Measurements from ENCODE around the gene MYEF2.

The MYEF2 gene

GRCh38 chr15:48097264-48097663 is 80.8 kb downstream of the MYEF2 start:
- H3K79me2 ChIP-seq (ENCODE audit: insufficient read depth, low read length) = no peaks in the 10 kb centered on the region

DNA sequence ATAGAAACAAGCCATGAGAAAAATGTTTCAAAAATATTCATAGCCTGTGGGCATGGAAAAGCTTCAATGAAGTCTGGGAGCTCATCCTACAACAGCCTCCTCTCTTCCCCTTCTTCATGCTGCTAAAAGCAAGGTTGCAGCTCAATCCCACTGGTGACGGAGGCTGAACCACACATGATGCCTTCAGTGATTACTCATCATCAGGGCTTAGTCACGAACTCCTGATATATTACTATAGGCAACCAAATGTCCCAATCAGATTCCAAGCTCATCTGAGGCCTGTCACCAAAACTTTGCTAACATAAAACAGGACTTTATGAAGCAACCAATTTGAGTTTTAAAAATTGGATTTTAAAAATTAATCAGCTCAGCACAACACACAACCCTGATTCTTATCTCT is 81.3 kb downstream of the MYEF2 start:
- Histone ChIP-seq H3F3A (ENCODE audit: low read depth) (no peaks in the 10 kb centered on the region), H3K9me3 (ENCODE audit: insufficient read depth, low read depth, low read length) (no peaks in the 10 kb centered on the region), H3K4me1 (ENCODE audit: insufficient read depth, low read length, poor library complexity, severe bottlenecking) (no peaks in the 10 kb centered on the region), H4K20me1 (ENCODE audit: insufficient read depth, low read length, poor library complexity, severe bottlenecking) (no peaks in the 10 kb centered on the region), H3K9me2 (replicated peaks; ENCODE audit: low read depth, low read length) (no peaks in the 10 kb centered on the region), H3K4me2 (ENCODE audit: low read depth, low read length, poor library complexity, severe bottlenecking) (no peak overlapping the region), H3K36me3 (ENCODE audit: insufficient read depth, low read length) (no peaks in the 10 kb centered on the region), H3K27me3 (ENCODE audit: insufficient read depth, low read length, poor library complexity, severe bottlenecking) (no peaks in the 10 kb centered on the region), H3K79me2 (ENCODE audit: insufficient read depth, low read length) (no peaks in the 10 kb centered on the region), H3K9ac (ENCODE audit: low read depth, low read length, poor library complexity, severe bottlenecking) (no peak overlapping the region), H2AFZ (ENCODE audit: low read length) (no peak overlapping the region), H3K4me3 (ENCODE audit: low read length, poor library complexity, severe bottlenecking) (no peak overlapping the region)
- TF ChIP-seq, protein P1, sequence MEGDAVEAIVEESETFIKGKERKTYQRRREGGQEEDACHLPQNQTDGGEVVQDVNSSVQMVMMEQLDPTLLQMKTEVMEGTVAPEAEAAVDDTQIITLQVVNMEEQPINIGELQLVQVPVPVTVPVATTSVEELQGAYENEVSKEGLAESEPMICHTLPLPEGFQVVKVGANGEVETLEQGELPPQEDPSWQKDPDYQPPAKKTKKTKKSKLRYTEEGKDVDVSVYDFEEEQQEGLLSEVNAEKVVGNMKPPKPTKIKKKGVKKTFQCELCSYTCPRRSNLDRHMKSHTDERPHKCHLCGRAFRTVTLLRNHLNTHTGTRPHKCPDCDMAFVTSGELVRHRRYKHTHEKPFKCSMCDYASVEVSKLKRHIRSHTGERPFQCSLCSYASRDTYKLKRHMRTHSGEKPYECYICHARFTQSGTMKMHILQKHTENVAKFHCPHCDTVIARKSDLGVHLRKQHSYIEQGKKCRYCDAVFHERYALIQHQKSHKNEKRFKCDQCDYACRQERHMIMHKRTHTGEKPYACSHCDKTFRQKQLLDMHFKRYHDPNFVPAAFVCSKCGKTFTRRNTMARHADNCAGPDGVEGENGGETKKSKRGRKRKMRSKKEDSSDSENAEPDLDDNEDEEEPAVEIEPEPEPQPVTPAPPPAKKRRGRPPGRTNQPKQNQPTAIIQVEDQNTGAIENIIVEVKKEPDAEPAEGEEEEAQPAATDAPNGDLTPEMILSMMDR (conservative IDR thresholded peaks at IDR 0.05; ENCODE audit: low read length) = no peak

More at GRCh38 chr15:48097264-48097663, 80.8 kb downstream of the MYEF2 start:
- Histone ChIP-seq H3K4me3 (ENCODE audit: low read length, poor library complexity, severe bottlenecking) (no peak overlapping the region), H3K9ac (ENCODE audit: low read depth, low read length, poor library complexity, severe bottlenecking) (no peak overlapping the region), H3K9me2 (replicated peaks; ENCODE audit: low read depth, low read length) (no peaks in the 10 kb centered on the region), H3K27me3 (ENCODE audit: insufficient read depth, low read length, poor library complexity, severe bottlenecking) (no peaks in the 10 kb centered on the region), H3K4me2 (ENCODE audit: low read depth, low read length, poor library complexity, severe bottlenecking) (no peak overlapping the region), H3K4me1 (ENCODE audit: insufficient read depth, low read length, poor library complexity, severe bottlenecking) (no peaks in the 10 kb centered on the region), H2AFZ (ENCODE audit: low read length) (no peak overlapping the region), H3K9me3 (ENCODE audit: insufficient read depth, low read depth, low read length) (no peaks in the 10 kb centered on the region), H3K36me3 (ENCODE audit: insufficient read depth, low read length) (no peaks in the 10 kb centered on the region), H3F3A (ENCODE audit: low read depth) (no peaks in the 10 kb centered on the region), H4K20me1 (ENCODE audit: insufficient read depth, low read length, poor library complexity, severe bottlenecking) (no peaks in the 10 kb centered on the region)
- TF ChIP-seq, protein P1 (conservative IDR thresholded peaks at IDR 0.05; ENCODE audit: low read length) = no peak
- TF ChIP-seq EZH2phosphoT487 (IDR thresholded peaks at IDR 0.05; ENCODE audit: borderline replicate concordance) = no peak

DNA sequence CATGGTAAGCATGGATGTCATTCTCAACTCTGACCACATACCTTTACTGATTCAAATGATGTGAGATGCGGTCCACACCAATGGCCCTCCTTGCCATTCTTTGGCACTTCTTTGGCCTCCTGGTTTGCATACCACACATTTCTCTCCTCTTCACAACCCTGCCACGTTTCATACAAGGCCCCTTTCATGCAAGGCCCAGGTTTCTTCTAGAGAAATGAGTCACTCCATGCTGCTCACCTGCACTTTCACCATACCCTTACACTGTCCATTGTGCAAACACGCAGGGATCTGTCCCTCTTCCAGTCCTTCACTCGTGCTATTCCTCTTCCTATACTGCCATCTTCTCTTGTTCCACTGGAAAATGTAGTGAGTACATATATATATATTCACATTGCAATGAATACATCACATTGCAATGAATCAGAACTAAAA is 81.7 kb downstream of the MYEF2 start:
- H2AFZ ChIP-seq (ENCODE audit: low read length) = no peak overlapping the region
- no peaks in the 10 kb centered on the region for H3K4me1 ChIP-seq (ENCODE audit: insufficient read depth, low read length, poor library complexity, severe bottlenecking)
- H3K9ac ChIP-seq (ENCODE audit: low read depth, low read length, poor library complexity, severe bottlenecking) = no peak overlapping the region
- H3K9me2 ChIP-seq (replicated peaks; ENCODE audit: low read depth, low read length) = no peaks in the 10 kb centered on the region
- H3K27me3 ChIP-seq (ENCODE audit: insufficient read depth, low read length, poor library complexity, severe bottlenecking) = no peaks in the 10 kb centered on the region
- no peak overlapping the region for H3K4me3 ChIP-seq (ENCODE audit: low read length, poor library complexity, severe bottlenecking)
- H3K4me2 ChIP-seq (ENCODE audit: low read depth, low read length, poor library complexity, severe bottlenecking) = no peak overlapping the region
- H3K36me3 ChIP-seq (ENCODE audit: insufficient read depth, low read length) = no peaks in the 10 kb centered on the region
- no peaks in the 10 kb centered on the region for H3F3A ChIP-seq (ENCODE audit: low read depth)
- no peaks in the 10 kb centered on the region for H4K20me1 ChIP-seq (ENCODE audit: insufficient read depth, low read length, poor library complexity, severe bottlenecking)
- TF ChIP-seq, protein P1 (conservative IDR thresholded peaks at IDR 0.05; ENCODE audit: low read length) = no peak
- TF ChIP-seq EZH2phosphoT487 (IDR thresholded peaks at IDR 0.05; ENCODE audit: borderline replicate concordance) = no peak
- no peaks in the 10 kb centered on the region for H3K9me3 ChIP-seq (ENCODE audit: insufficient read depth, low read depth, low read length)
- no peaks in the 10 kb centered on the region for H3K79me2 ChIP-seq (ENCODE audit: insufficient read depth, low read length)

Data from Loucy (cell line).